ENCODE data around the gene MCF2L2. TPM values are rescaled to one million over a fixed set of nuclear protein-coding genes. Genes with fewer than 3 reads are reported as not detected.

MCF2L2 gene
- total and polyA plus RNA-seq, 2 of the 13 experiments (the other 11 are each of a cell fraction or from before 2014, with no cell fraction given) = not detected

DNA sequence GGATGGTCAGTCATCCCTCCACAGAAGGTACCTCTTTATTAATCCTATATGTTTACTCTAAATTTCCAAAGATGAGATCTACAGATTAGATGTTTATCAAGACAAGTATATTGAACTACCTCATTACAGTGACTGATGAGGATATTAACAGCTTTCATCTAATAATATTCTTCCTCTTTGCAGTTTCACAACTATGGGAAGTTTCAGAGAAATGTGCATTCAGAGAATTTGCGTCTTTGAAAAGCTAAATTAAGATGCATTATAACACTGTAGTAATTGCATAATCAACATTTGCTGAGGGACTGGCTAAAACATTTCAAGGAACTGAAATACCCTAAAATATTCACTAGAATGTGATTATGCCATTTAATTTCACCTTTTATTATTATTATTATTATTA lies 46.7 kb downstream of the MCF2L2 start:
- Histone ChIP-seq H3K36me3 (replicated peaks in 1 of 2; ENCODE audit: control insufficient read depth in 1 of 2, insufficient read depth in 2 of 2, low read length in 2 of 2) (no peaks in the 10 kb centered on the region), H3K4me1 (ENCODE audit: insufficient read depth, low read length) (no peaks in the 10 kb centered on the region), H4K20me1 (ENCODE audit: insufficient read depth, low read length) (no peaks in the 10 kb centered on the region), H3K27ac (ENCODE audit: extremely low read length, insufficient read depth, low read length) (no peak overlapping the region), H3K4me3 (replicated peaks in 1 of 3; ENCODE audit: insufficient read depth in 1 of 3, low read depth in 2 of 3, low read length in 3 of 3) (no peak overlapping the region), H3K9me3 (ENCODE audit: low read length) (no peaks in the 10 kb centered on the region), H3K27me3 (ENCODE audit: control insufficient read depth in 1 of 2, insufficient read depth in 2 of 2, low read length in 2 of 2) (peaks cover 2 to 15% of the 10 kb centered on the region in 2 experiments; a peak in 4 of 5 replicates), H3K79me2 (ENCODE audit: insufficient read depth, low read length) (no peaks in the 10 kb centered on the region), H3K4me2 (ENCODE audit: low read depth, low read length) (no peak overlapping the region), H2AFZ (ENCODE audit: low read length) (no peak overlapping the region), H3K9ac (ENCODE audit: insufficient read depth, low read depth, low read length) (no peak overlapping the region)
- no peak for FAIRE-seq
- CTCF ChIA-PET (ENCODE audit: low intra/inter-chr PET ratio, low total read pairs) = interaction anchor here (1.0 to 2.8 kb wide), 4 partner anchors 193 to 259 kb away, joined by 3 to 30 read pairs (median 16); no protein-coding TSS in a partner anchor
- in situ Hi-C loops (cut with HindIII; ENCODE audit: extremely low pct_ligation_motif_present, low pct_unique_long_range_greater_than_20kb) (no loop called here), intact Hi-C loops (cut with micrococcal nuclease; ENCODE audit: unreplicated experiment) (loop anchor here (1.0 to 10.0 kb wide), 4 partner anchors 129 to 667 kb away; partner anchors contain the start of gene B3GNT5)
- no peak for DNase-seq (ENCODE audit: low spot score)
- no TSS peak for BruUV-seq (replicated peaks)
- POLR2A ChIA-PET = no interaction called here
- TF ChIP-seq ELF1 (CRISPR knock-in tag; IDR thresholded peaks at IDR 0.05) (no peak), REXO4 (CRISPR knock-in tag; IDR thresholded peaks at IDR 0.05; ENCODE audit: borderline replicate concordance) (no peak), MAFK (conservative IDR thresholded peaks at IDR 0.05 in 1 of 2, IDR thresholded peaks at IDR 0.05 in 1 of 2; ENCODE audit: low read length in 2 of 2) (no peak), HNRNPK (IDR thresholded peaks at IDR 0.05; ENCODE audit: low read depth, low read length, poor library complexity, severe bottlenecking) (no peak), ZNF24 (IDR thresholded peaks at IDR 0.05) (no peak), NFE2L2 (IDR thresholded peaks at IDR 0.05; ENCODE audit: low read length) (no peak), ZNF616 (CRISPR knock-in tag; IDR thresholded peaks at IDR 0.05; ENCODE audit: low read depth) (no peak)
- WGBS (ENCODE audit: low lambda C conversion rate) = 7% methylated on average over 1 of the region's 1 CpG
- no peak for ATAC-seq

DNA sequence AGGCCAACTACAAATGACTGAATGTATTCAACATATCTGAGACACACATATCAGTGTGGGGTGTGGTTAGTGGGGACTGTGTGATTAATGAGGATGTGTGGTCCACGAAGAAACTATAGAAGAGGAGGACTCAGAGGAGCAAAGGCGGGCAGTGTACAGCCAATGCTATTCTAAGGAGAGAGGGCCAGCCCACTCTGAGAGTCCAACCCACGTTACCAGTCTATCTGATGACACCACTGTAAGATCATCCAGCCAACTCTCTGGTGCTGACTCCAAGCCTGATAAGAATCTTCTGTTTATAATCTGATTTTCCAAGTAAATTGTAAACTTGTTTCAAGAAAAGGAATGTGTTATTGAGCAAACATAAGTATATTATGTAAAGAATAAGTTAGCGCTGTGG lies 47.2 kb downstream of the MCF2L2 start:
- DNase-seq (ENCODE audit: low spot score) = no peak
- BruUV-seq (replicated peaks) = no TSS peak
- Histone ChIP-seq H3K27ac (ENCODE audit: extremely low read length, insufficient read depth, low read length) (no peak overlapping the region), H3K4me1 (ENCODE audit: insufficient read depth, low read length) (no peaks in the 10 kb centered on the region), H3K79me2 (ENCODE audit: insufficient read depth, low read length) (no peaks in the 10 kb centered on the region), H3K4me3 (replicated peaks in 1 of 3; ENCODE audit: insufficient read depth in 1 of 3, low read depth in 2 of 3, low read length in 3 of 3) (no peak overlapping the region), H2AFZ (ENCODE audit: low read length) (no peak overlapping the region), H3K9ac (ENCODE audit: insufficient read depth, low read depth, low read length) (no peak overlapping the region), H3K36me3 (replicated peaks in 1 of 2; ENCODE audit: control insufficient read depth in 1 of 2, insufficient read depth in 2 of 2, low read length in 2 of 2) (no peaks in the 10 kb centered on the region), H4K20me1 (ENCODE audit: insufficient read depth, low read length) (no peaks in the 10 kb centered on the region), H3K9me3 (ENCODE audit: low read length) (no peaks in the 10 kb centered on the region), H3K27me3 (ENCODE audit: control insufficient read depth in 1 of 2, insufficient read depth in 2 of 2, low read length in 2 of 2) (peaks cover 2 to 18% of the 10 kb centered on the region in 2 experiments; a peak in 4 of 5 replicates), H3K4me2 (ENCODE audit: low read depth, low read length) (no peak overlapping the region)
- no peak for ATAC-seq
- ChIA-PET CTCF (ENCODE audit: low intra/inter-chr PET ratio, low total read pairs) (interaction anchor here (2.8 kb wide), 1 partner anchor 258 kb away, joined by 30 read pairs; no protein-coding TSS in a partner anchor), POLR2A (no interaction called here)
- no peak for FAIRE-seq
- intact Hi-C loops (cut with micrococcal nuclease; ENCODE audit: unreplicated experiment) (loop anchor here (5.0 to 10.0 kb wide), 2 partner anchors 129 to 666 kb away; partner anchors contain the start of gene B3GNT5), in situ Hi-C loops (cut with HindIII; ENCODE audit: extremely low pct_ligation_motif_present, low pct_unique_long_range_greater_than_20kb) (no loop called here)
- WGBS (ENCODE audit: low lambda C conversion rate) = 23% methylated on average over 4 of the region's 4 CpGs
- TF ChIP-seq TP53 (CRISPR knock-in tag; conservative IDR thresholded peaks at IDR 0.05) (no peak), CBFB (CRISPR knock-in tag; IDR thresholded peaks at IDR 0.05) (no peak), ZNF543 (CRISPR knock-in tag; IDR thresholded peaks at IDR 0.05) (no peak), WIZ (CRISPR knock-in tag; IDR thresholded peaks at IDR 0.05) (no peak), ZNF766 (CRISPR knock-in tag; IDR thresholded peaks at IDR 0.05; ENCODE audit: borderline replicate concordance) (no peak), EED (CRISPR knock-in tag; IDR thresholded peaks at IDR 0.05) (no peak), DNMT3B (CRISPR knock-in tag; conservative IDR thresholded peaks at IDR 0.05) (no peak), ZSCAN25 (CRISPR knock-in tag; IDR thresholded peaks at IDR 0.05) (no peak)
- TF ChIP-seq, protein P1, sequence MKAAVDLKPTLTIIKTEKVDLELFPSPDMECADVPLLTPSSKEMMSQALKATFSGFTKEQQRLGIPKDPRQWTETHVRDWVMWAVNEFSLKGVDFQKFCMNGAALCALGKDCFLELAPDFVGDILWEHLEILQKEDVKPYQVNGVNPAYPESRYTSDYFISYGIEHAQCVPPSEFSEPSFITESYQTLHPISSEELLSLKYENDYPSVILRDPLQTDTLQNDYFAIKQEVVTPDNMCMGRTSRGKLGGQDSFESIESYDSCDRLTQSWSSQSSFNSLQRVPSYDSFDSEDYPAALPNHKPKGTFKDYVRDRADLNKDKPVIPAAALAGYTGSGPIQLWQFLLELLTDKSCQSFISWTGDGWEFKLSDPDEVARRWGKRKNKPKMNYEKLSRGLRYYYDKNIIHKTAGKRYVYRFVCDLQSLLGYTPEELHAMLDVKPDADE (CRISPR knock-in tag; IDR thresholded peaks at IDR 0.05) = no peak
- TF ChIP-seq, protein P2, sequence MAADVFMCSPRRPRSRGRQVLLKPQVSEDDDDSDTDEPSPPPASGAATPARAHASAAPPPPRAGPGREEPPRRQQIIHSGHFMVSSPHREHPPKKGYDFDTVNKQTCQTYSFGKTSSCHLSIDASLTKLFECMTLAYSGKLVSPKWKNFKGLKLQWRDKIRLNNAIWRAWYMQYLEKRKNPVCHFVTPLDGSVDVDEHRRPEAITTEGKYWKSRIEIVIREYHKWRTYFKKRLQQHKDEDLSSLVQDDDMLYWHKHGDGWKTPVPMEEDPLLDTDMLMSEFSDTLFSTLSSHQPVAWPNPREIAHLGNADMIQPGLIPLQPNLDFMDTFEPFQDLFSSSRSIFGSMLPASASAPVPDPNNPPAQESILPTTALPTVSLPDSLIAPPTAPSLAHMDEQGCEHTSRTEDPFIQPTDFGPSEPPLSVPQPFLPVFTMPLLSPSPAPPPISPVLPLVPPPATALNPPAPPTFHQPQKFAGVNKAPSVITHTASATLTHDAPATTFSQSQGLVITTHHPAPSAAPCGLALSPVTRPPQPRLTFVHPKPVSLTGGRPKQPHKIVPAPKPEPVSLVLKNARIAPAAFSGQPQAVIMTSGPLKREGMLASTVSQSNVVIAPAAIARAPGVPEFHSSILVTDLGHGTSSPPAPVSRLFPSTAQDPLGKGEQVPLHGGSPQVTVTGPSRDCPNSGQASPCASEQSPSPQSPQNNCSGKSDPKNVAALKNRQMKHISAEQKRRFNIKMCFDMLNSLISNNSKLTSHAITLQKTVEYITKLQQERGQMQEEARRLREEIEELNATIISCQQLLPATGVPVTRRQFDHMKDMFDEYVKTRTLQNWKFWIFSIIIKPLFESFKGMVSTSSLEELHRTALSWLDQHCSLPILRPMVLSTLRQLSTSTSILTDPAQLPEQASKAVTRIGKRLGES (CRISPR knock-in tag; IDR thresholded peaks at IDR 0.05; ENCODE audit: borderline replicate concordance) = no peak

Data from HepG2 (cell line).